ENCODE results near the gene AASDH. TPM values are rescaled to one million over a fixed set of nuclear protein-coding genes. Genes with fewer than 3 reads are reported as not detected.

The AASDH gene
- polyA plus RNA-seq, 2 of the 4 experiments (the other 2 are of a cell fraction), result 4.8 to 12.2 TPM

DNA sequence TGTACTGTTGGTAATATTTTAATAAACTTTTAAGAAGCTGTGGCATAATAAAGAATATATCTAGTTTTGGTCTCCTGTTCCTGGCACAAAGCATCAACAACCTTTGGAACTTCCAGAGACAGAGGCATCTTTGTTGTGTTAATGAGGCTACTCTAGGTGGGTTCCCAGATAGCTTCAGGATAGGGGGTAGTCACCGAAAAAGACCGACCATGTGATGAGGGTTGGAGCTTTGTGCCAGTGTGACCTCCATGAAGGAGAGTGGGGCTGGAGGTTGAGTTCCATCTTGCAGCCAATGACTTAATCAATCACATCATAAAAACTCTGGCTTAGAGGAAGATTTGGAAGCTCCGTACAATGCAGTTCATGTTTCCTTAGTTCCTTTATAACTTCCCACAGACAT, 38.2 kb upstream of the AASDH start:
- no peak for ATAC-seq
- Histone ChIP-seq H3K27ac (no peak overlapping the region), H3K4me3 (no peak overlapping the region), H3K4me2 (no peak overlapping the region), H3K9me3 (no peaks in the 10 kb centered on the region), H3K4me1 (no peaks in the 10 kb centered on the region; the same call in 2 of the 3 replicates)
- ChIA-PET POLR2A (interaction anchor here (1.1 to 2.2 kb wide), 2 partner anchors 9 to 38 kb away, joined by 3 to 12 read pairs; partner anchors contain the start of genes AASDH, PAICS and PPAT), CTCF (interaction anchor here (0.8 to 4.3 kb wide), 8 partner anchors 10 to 413 kb away, joined by 3 to 25 read pairs (median 4); partner anchors contain the start of genes PAICS and PPAT)
- DNase-seq (ENCODE audit: low read depth in 1 of 2, low spot score in 1 of 2), result no peak
- TF ChIP-seq, protein P1, sequence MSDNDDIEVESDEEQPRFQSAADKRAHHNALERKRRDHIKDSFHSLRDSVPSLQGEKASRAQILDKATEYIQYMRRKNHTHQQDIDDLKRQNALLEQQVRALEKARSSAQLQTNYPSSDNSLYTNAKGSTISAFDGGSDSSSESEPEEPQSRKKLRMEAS (IDR thresholded peaks at IDR 0.05), result no peak
- no peak for TF ChIP-seq MAZ (IDR thresholded peaks at IDR 0.05; ENCODE audit: borderline replicate concordance, low read depth, low read length)
- no peak for TF ChIP-seq FOXS1 (CRISPR knock-in tag; IDR thresholded peaks at IDR 0.05)
- no peak for TF ChIP-seq CBX8 (IDR thresholded peaks at IDR 0.05)
- TF ChIP-seq RCOR1 (IDR thresholded peaks at IDR 0.05; ENCODE audit: low read depth, low read length), result no peak
- WGBS (ENCODE audit: missing lambda C conversion rate), result 96% methylated on average over 3 of the region's 3 CpGs
- FAIRE-seq, result no peak

- no peak overlapping the region for H3K4me3 ChIP-seq
- peak in 1 of 2 experiments; percentile 57; a peak in 1 of 6 replicates for ATAC-seq
- POLR2A ChIA-PET, result interaction anchor here (1.1 to 2.2 kb wide), 2 partner anchors 10 to 38 kb away, joined by 3 to 12 read pairs; partner anchors contain the start of genes AASDH, PAICS and PPAT
- no peaks in the 10 kb centered on the region for H3K9me3 ChIP-seq
- CTCF ChIA-PET, result interaction anchor here (0.8 to 4.3 kb wide), 11 partner anchors 10 to 414 kb away, joined by 3 to 25 read pairs (median 4); partner anchors contain the start of genes PAICS and PPAT
- no peak overlapping the region for H3K27ac ChIP-seq
- TF ChIP-seq CTCF (IDR thresholded peaks at IDR 0.05) (peak; percentile 58), HOXB5 (CRISPR knock-in tag; IDR thresholded peaks at IDR 0.05) (no peak), HDAC2 (IDR thresholded peaks at IDR 0.05) (no peak), RAD21 (conservative IDR thresholded peaks at IDR 0.05 in 1 of 2, IDR thresholded peaks at IDR 0.05 in 1 of 2) (peak; percentile 7 to 30; a peak in 3 of 5 replicates), SMC3 (IDR thresholded peaks at IDR 0.05) (peak; percentile 43; the same call in 2 of the 3 replicates)
- TF ChIP-seq, protein P2, sequence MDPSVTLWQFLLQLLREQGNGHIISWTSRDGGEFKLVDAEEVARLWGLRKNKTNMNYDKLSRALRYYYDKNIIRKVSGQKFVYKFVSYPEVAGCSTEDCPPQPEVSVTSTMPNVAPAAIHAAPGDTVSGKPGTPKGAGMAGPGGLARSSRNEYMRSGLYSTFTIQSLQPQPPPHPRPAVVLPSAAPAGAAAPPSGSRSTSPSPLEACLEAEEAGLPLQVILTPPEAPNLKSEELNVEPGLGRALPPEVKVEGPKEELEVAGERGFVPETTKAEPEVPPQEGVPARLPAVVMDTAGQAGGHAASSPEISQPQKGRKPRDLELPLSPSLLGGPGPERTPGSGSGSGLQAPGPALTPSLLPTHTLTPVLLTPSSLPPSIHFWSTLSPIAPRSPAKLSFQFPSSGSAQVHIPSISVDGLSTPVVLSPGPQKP (IDR thresholded peaks at IDR 0.05; ENCODE audit: low read depth, low read length), result no peak
- 52% methylated on average over 5 of the region's 5 CpGs for WGBS (ENCODE audit: missing lambda C conversion rate)
- DNase-seq (ENCODE audit: low read depth in 1 of 2, low spot score in 1 of 2), result peak; percentile 7 to 16
- H3K4me2 ChIP-seq, result no peak overlapping the region
- H3K4me1 ChIP-seq, result no peaks in the 10 kb centered on the region; the same call in 2 of the 3 replicates
- FAIRE-seq, result no peak
Measured at GRCh38 chr4:56424697-56425514, 37.6 kb upstream of the AASDH start.

GRCh38 chr4:56424176-56424575, 36.9 kb upstream of the AASDH start:
- FAIRE-seq (no peak), ATAC-seq (no peak), DNase-seq (ENCODE audit: low read depth in 1 of 2, low spot score in 1 of 2) (no peak)
- ChIA-PET POLR2A (interaction anchor here (2.2 kb wide), 1 partner anchor 11 kb away, joined by 12 read pairs; the partner anchor contains the start of genes PAICS and PPAT), CTCF (interaction anchor here (1.0 to 4.3 kb wide), 5 partner anchors 9 to 415 kb away, joined by 3 to 25 read pairs (median 6); partner anchors contain the start of genes PAICS and PPAT)
- Histone ChIP-seq H3K4me1 (no peaks in the 10 kb centered on the region; the same call in 2 of the 3 replicates), H3K4me3 (no peak overlapping the region), H3K27ac (no peak overlapping the region), H3K9me3 (no peaks in the 10 kb centered on the region), H3K4me2 (no peak overlapping the region)
- whole genome bisulfite sequencing (ENCODE audit: missing lambda C conversion rate), result 94% methylated on average over 3 of the region's 5 CpGs
- TF ChIP-seq NR3C1 (IDR thresholded peaks at IDR 0.05) (no peak), ZNF302 (CRISPR knock-in tag; IDR thresholded peaks at IDR 0.05) (no peak), HOXA7 (CRISPR knock-in tag; IDR thresholded peaks at IDR 0.05) (no peak), HEYL (CRISPR knock-in tag; IDR thresholded peaks at IDR 0.05) (no peak), REST (IDR thresholded peaks at IDR 0.05) (no peak), TP53 (CRISPR knock-in tag; IDR thresholded peaks at IDR 0.05) (no peak), CEBPB (IDR thresholded peaks at IDR 0.05) (no peak), HDAC2 (IDR thresholded peaks at IDR 0.05) (no peak), FOSB (CRISPR knock-in tag; IDR thresholded peaks at IDR 0.05) (no peak), SREBF2 (IDR thresholded peaks at IDR 0.05) (no peak), FOSL2 (IDR thresholded peaks at IDR 0.05) (no peak), FOSL2 (CRISPR knock-in tag; IDR thresholded peaks at IDR 0.05) (no peak)
- TF ChIP-seq, protein P3, sequence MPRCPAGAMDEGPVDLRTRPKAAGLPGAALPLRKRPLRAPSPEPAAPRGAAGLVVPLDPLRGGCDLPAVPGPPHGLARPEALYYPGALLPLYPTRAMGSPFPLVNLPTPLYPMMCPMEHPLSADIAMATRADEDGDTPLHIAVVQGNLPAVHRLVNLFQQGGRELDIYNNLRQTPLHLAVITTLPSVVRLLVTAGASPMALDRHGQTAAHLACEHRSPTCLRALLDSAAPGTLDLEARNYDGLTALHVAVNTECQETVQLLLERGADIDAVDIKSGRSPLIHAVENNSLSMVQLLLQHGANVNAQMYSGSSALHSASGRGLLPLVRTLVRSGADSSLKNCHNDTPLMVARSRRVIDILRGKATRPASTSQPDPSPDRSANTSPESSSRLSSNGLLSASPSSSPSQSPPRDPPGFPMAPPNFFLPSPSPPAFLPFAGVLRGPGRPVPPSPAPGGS (IDR thresholded peaks at IDR 0.05), result no peak
- TF ChIP-seq, protein P4, sequence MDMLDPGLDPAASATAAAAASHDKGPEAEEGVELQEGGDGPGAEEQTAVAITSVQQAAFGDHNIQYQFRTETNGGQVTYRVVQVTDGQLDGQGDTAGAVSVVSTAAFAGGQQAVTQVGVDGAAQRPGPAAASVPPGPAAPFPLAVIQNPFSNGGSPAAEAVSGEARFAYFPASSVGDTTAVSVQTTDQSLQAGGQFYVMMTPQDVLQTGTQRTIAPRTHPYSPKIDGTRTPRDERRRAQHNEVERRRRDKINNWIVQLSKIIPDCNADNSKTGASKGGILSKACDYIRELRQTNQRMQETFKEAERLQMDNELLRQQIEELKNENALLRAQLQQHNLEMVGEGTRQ (IDR thresholded peaks at IDR 0.05), result no peak
